HepG2 (cell line): ENCODE measurements around the gene CCSER2. TPM values are rescaled to one million over a fixed set of nuclear protein-coding genes. Genes with fewer than 3 reads are reported as not detected.

ENCODE experiments used
- ATAC-seq: fragments of 200-7000 bp; cut with Tn5 transposase; 3 replicates; pipeline ENCODE4 v1.9.1; 2020; ENCODE audit warnings: mild to moderate bottlenecking, moderate library complexity
- BruUV-seq: library from RNA; stranded (reverse); fragments of 400-500 nt; replicated peaks from 2 replicates; lab custom pipeline; 2021; lab: Mats Ljungman, UMichigan
- CTCF ChIA-PET: fragments of 300-600 bp; formaldehyde crosslinking; extraction: SDS; loops from one replicate; lab custom pipeline; 2021; ENCODE audit warnings: low total read pairs, inconsistent platforms, low intra/inter-chr PET ratio; lab: Yijun Ruan, JAX
- POLR2A ChIA-PET: fragments of 350-600 bp; sonication (Branson Sonifier 250); formaldehyde crosslinking; loops from one replicate; lab custom pipeline; 2020; ENCODE audit warnings: antibody characterized with exemption, inconsistent platforms; lab: Yijun Ruan, JAX
- DNase-seq: peaks from one replicate; pipeline ENCODE4 v3.0.0-alpha.2; 2015; ENCODE audit warnings: low spot score
- FAIRE-seq: peaks from 3 replicates; lab custom pipeline; 2011; peaks lifted over from hg19 to GRCh38; lab: Jason Lieb, UNC
- H2AFZ ChIP-seq: one replicate; pipeline ENCODE4 v1.6.1; 2011; ENCODE audit warnings: low read length, inconsistent platforms
- H3K27ac ChIP-seq: fragments of 300-600 bp; 3 replicates; pipeline ENCODE4 v1.8.0; 2011; ENCODE audit warnings: mixed run types, mild to moderate bottlenecking, mixed read lengths, low read length, inconsistent platforms; ENCODE audit not compliant: insufficient read depth; ENCODE audit errors: extremely low read length
- H3K27me3 ChIP-seq, 2 experiments: fragments of 200-600 bp in 1 of 2; 2 replicates in 1 of 2; 3 replicates in 1 of 2; pipeline versions ENCODE4 v1.6.0 to v1.8.0; 2011; ENCODE audit warnings: low read length in 2 of 2, mild to moderate bottlenecking in 2 of 2, moderate library complexity in 2 of 2, inconsistent platforms in 1 of 2; ENCODE audit not compliant: insufficient read depth in 2 of 2, control insufficient read depth in 1 of 2
- H3K36me3 ChIP-seq, 2 experiments: fragments of 200-600 bp in 1 of 2; replicated peaks in 1 of 2; 2 replicates in 1 of 2; 3 replicates in 1 of 2; pipeline versions ENCODE4 v1.5.1 to v1.8.0; 2011; ENCODE audit warnings: low read length in 2 of 2, inconsistent platforms in 1 of 2; ENCODE audit not compliant: insufficient read depth in 2 of 2, control insufficient read depth in 1 of 2
- H3K4me1 ChIP-seq: 2 replicates; pipeline ENCODE4 v1.5.1; 2012; ENCODE audit warnings: low read length, inconsistent platforms; ENCODE audit not compliant: insufficient read depth
- H3K4me2 ChIP-seq: 2 replicates; pipeline ENCODE4 v1.6.0; 2011; ENCODE audit warnings: low read depth, low read length, inconsistent platforms
- H3K4me3 ChIP-seq, 3 experiments: fragments of 200-600 bp in 1 of 3; sonication (generic), shearing (Covaris generic) in 1 of 3; replicated peaks in 1 of 3; 2 replicates each; pipeline ENCODE4 v1.5.1; 2011 to 2016; ENCODE audit warnings: low read length in 3 of 3, inconsistent platforms in 2 of 3, low read depth in 2 of 3, mild to moderate bottlenecking in 2 of 3, control low read depth in 1 of 3, mixed read lengths in 1 of 3; ENCODE audit not compliant: insufficient read depth in 1 of 3
- H3K79me2 ChIP-seq: one replicate; pipeline ENCODE4 v1.6.1; 2011; ENCODE audit warnings: low read length, inconsistent platforms; ENCODE audit not compliant: insufficient read depth
- H3K9ac ChIP-seq: 2 replicates; pipeline ENCODE4 v1.6.0; 2011; ENCODE audit warnings: mild to moderate bottlenecking, low read depth, low read length, inconsistent platforms; ENCODE audit not compliant: insufficient read depth
- H3K9me3 ChIP-seq: 2 replicates; pipeline ENCODE4 v1.5.1; 2012; ENCODE audit warnings: mild to moderate bottlenecking, low read length
- H4K20me1 ChIP-seq: 2 replicates; pipeline ENCODE4 v1.6.0; 2011; ENCODE audit warnings: inconsistent platforms, mild to moderate bottlenecking, low read length, moderate library complexity; ENCODE audit not compliant: insufficient read depth
- HNRNPLL ChIP-seq: fragments of 200-400 bp; formaldehyde crosslinking; IDR thresholded peaks from 2 replicates; pipeline ENCODE4 v1.6.1; 2017; ENCODE audit warnings: mild to moderate bottlenecking, low read depth, low read length; ENCODE audit not compliant: poor library complexity, severe bottlenecking
- KAT2B ChIP-seq: fragments of 150-350 bp; IDR thresholded peaks from 2 replicates; pipeline ENCODE4 v1.6.1; 2014; ENCODE audit warnings: low read depth, low read length, borderline replicate concordance
- POLR2AphosphoS5 ChIP-seq: IDR thresholded peaks from 2 replicates; pipeline ENCODE4 v1.6.1; 2012; ENCODE audit warnings: low read depth, low read length
- RORA ChIP-seq: sonication (generic); formaldehyde crosslinking; IDR thresholded peaks from 2 replicates; pipeline ENCODE4 v1.5.0; 2020; ENCODE audit warnings: mild to moderate bottlenecking, missing genetic modification reagents, moderate library complexity
- RXRA ChIP-seq: sonication (generic); formaldehyde crosslinking; IDR thresholded peaks from 2 replicates; pipeline ENCODE4 v1.5.1; 2020; ENCODE audit warnings: missing genetic modification reagents
- WGBS: methylation state at CpG from one replicate; pipeline ENCODE4 v1.1.6; 2017; ENCODE audit warnings: low lambda C conversion rate; 5-methylcytosine and 5-hydroxymethylcytosine counted together
- in situ Hi-C: cut with HindIII; loops from 2 replicates; pipeline ENCODE4 v1.10.0; 2017; ENCODE audit warnings: low pct_unique_long_range_greater_than_20kb; ENCODE audit not compliant: extremely low pct_ligation_motif_present
- intact Hi-C: fragments of 100-400 bp; cut with micrococcal nuclease; formaldehyde crosslinking; loops from one replicate; pipeline ENCODE4 v1.10.0; 2022; ENCODE audit not compliant: unreplicated experiment
- polyA plus RNA-seq, 8 experiments: library from polyadenylated mRNA; depleted of rRNA in 3 of 8; stranded (reverse) in 7 of 8; unstranded in 1 of 8; fragments of >200 nt; fragmentation: Illumina TruSeq in 4 of 8; extraction: Trizol in 4 of 8; gene quantifications; 2 replicates each; pipeline versions ENCODE4 v1.2.1 to v1.2.3, GENCODE V29; 2011 to 2016; ENCODE audit warnings: low read depth in 4 of 8, missing spikeins in 1 of 8, mixed read lengths in 1 of 8; ENCODE audit not compliant: insufficient read depth in 1 of 8
- total RNA-seq, 5 experiments: library from RNA; depleted of rRNA; stranded (reverse); fragments of >200 nt; fragmentation: Illumina TruSeq; extraction: Trizol; gene quantifications; 2 replicates each; pipeline ENCODE4 v1.2.3, GENCODE V29; 2016; ENCODE audit warnings: low read depth in 1 of 5
- TF ChIP-seq, protein P1 (sequence below): sonication (generic); formaldehyde crosslinking; IDR thresholded peaks from 2 replicates; pipeline ENCODE4 v1.4.0; 2020; ENCODE audit warnings: missing genetic modification reagents, borderline replicate concordance

The CCSER2 gene
- total and polyA plus RNA-seq, 2 of the 13 experiments (the other 11 are each of a cell fraction or from before 2014, with no cell fraction given) = 13.3 to 17.2 TPM

DNA sequence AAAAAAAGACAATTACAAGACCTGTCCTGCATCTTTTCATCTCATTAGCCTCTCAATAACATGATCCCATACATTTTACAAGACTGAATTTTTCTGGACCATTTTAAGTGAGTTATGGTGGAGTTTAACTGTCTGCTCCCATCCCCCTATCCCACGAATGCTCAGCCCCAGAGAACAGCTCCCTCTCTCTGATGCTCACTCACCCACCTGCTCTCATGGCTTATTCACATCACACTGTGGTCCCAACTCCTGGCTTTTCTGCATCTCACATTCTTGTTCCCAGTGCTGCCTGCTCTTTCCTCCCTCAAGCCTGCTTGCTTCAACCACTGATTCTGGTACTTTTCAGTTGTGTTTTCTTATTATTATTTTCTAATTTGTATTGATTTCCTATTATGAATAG lies 20.4 kb upstream of the CCSER2 start (continued):
- TF ChIP-seq, protein P1, sequence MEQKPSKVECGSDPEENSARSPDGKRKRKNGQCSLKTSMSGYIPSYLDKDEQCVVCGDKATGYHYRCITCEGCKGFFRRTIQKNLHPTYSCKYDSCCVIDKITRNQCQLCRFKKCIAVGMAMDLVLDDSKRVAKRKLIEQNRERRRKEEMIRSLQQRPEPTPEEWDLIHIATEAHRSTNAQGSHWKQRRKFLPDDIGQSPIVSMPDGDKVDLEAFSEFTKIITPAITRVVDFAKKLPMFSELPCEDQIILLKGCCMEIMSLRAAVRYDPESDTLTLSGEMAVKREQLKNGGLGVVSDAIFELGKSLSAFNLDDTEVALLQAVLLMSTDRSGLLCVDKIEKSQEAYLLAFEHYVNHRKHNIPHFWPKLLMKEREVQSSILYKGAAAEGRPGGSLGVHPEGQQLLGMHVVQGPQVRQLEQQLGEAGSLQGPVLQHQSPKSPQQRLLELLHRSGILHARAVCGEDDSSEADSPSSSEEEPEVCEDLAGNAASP (CRISPR knock-in tag) = no peak
- TF ChIP-seq RORA (CRISPR knock-in tag) = no peak

DNA sequence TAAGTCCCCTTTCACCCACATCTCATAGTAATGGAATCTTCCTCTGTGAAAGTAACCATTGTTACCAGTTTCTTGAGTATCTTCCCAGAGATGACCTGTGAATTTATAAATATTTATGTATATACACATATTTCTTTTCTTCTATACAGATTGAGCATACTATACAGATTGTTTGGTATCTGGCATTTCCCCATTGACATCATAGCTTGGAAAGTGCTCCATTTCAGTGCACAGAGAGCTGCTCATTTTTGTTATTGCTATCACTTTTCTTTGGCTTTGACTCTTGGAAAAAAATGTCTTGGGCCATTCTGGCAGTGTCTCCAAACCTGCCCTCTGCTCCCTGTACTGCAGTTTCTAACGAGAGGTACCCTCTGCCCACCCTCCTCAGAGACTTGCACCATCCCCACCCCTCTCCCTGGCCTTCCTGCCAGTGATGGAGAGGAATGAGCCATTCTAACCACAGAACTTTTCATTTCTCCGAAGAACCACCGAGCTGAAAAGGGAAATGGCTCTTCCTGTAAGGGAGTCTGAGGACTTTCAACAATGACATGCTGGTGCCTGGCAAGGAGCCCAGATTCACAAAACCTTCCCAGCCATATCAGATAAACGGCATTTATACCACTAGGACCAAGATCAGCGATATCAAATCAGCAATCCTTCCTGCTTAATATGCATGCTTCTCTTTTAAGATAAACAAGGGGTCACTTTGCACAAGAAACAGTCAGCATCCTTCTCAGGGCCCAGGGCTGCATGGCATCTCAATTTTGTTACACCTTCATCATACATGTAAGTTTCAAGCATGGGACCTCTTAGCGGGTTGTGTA lies 19.7 kb upstream of the CCSER2 start:
- ChIA-PET POLR2A (no interaction called here), CTCF (no interaction called here)
- Histone ChIP-seq H3K79me2 (no peaks in the 10 kb centered on the region), H3K4me2 (no peak overlapping the region), H4K20me1 (no peaks in the 10 kb centered on the region), H3K36me3 (no peaks in the 10 kb centered on the region), H3K9ac (no peak overlapping the region), H3K27me3 (peaks cover 0 to 9% of the 10 kb centered on the region in 2 experiments; a peak in 2 of 5 replicates), H3K4me3 (no peak overlapping the region), H3K27ac (no peak overlapping the region), H2AFZ (no peak overlapping the region), H3K4me1 (no peaks in the 10 kb centered on the region), H3K9me3 (no peaks in the 10 kb centered on the region)
- no peak for ATAC-seq
- intact Hi-C loops = loop anchor here (1.0 kb wide), 1 partner anchor 36 kb away; no protein-coding TSS in a partner anchor
- no peak for DNase-seq
- WGBS = 16% methylated on average over 6 of the region's 6 CpGs
- TF ChIP-seq HNRNPLL (no peak), POLR2AphosphoS5 (no peak), RXRA (CRISPR knock-in tag) (no peak), KAT2B (no peak)
- no peak for FAIRE-seq
- BruUV-seq = no TSS peak
- in situ Hi-C loops = no loop called here
